Measurements from ENCODE around the gene TAPBPL.
A peak's percentile ranks its signal among the peaks of the same experiment; 100 is the strongest.

The TAPBPL gene

GRCh38 chr12:6435961-6436715, 15.7 kb upstream of the TAPBPL start:
- Histone ChIP-seq H3K9me3 (ENCODE audit: control insufficient read depth in 1 of 2, low read length in 2 of 2) (no peaks in the 10 kb centered on the region), H3K27me3 (ENCODE audit: control insufficient read depth in 1 of 2, insufficient read depth in 2 of 2, low read length in 2 of 2) (no peaks in the 10 kb centered on the region), H3K4me1 (ENCODE audit: control insufficient read depth in 1 of 2, insufficient read depth in 2 of 2, low read length in 2 of 2) (peaks cover 0 to 1% of the 10 kb centered on the region in 2 donors), H3K27ac (ENCODE audit: low read depth, low read length) (no peak overlapping the region), H3K9ac (ENCODE audit: low read depth in 1 of 2, low read length in 2 of 2) (no peak overlapping the region), H3K36me3 (ENCODE audit: control insufficient read depth in 1 of 2, insufficient read depth in 2 of 2, low read length in 2 of 2) (no peaks in the 10 kb centered on the region), H3K4me3 (ENCODE audit: low read depth in 1 of 2, low read length in 2 of 2) (no peak overlapping the region)

GRCh38 chr12:6437586-6437985, 14.3 kb upstream of the TAPBPL start:
- Histone ChIP-seq H3K9me3 (ENCODE audit: control insufficient read depth in 1 of 2, low read length in 2 of 2) (no peaks in the 10 kb centered on the region), H3K27ac (ENCODE audit: low read depth, low read length) (no peak overlapping the region), H3K27me3 (ENCODE audit: control insufficient read depth in 1 of 2, insufficient read depth in 2 of 2, low read length in 2 of 2) (no peaks in the 10 kb centered on the region), H3K4me1 (ENCODE audit: control insufficient read depth in 1 of 2, insufficient read depth in 2 of 2, low read length in 2 of 2) (no peaks in the 10 kb centered on the region), H3K36me3 (ENCODE audit: control insufficient read depth in 1 of 2, insufficient read depth in 2 of 2, low read length in 2 of 2) (no peaks in the 10 kb centered on the region), H3K9ac (ENCODE audit: low read depth in 1 of 2, low read length in 2 of 2) (no peak overlapping the region), H3K4me3 (ENCODE audit: low read depth in 1 of 2, low read length in 2 of 2) (no peak overlapping the region)

GRCh38 chr12:6438345-6438744, 13.5 kb upstream of the TAPBPL start:
- Histone ChIP-seq H3K4me3 (ENCODE audit: low read depth in 1 of 2, low read length in 2 of 2) (no peak overlapping the region), H3K9ac (ENCODE audit: low read depth in 1 of 2, low read length in 2 of 2) (no peak overlapping the region), H3K4me1 (ENCODE audit: control insufficient read depth in 1 of 2, insufficient read depth in 2 of 2, low read length in 2 of 2) (no peaks in the 10 kb centered on the region), H3K27ac (ENCODE audit: low read depth, low read length) (no peak overlapping the region), H3K9me3 (ENCODE audit: control insufficient read depth in 1 of 2, low read length in 2 of 2) (no peaks in the 10 kb centered on the region), H3K36me3 (ENCODE audit: control insufficient read depth in 1 of 2, insufficient read depth in 2 of 2, low read length in 2 of 2) (no peaks in the 10 kb centered on the region), H3K27me3 (ENCODE audit: control insufficient read depth in 1 of 2, insufficient read depth in 2 of 2, low read length in 2 of 2) (no peaks in the 10 kb centered on the region)

- Histone ChIP-seq H3K4me1 (ENCODE audit: control insufficient read depth in 1 of 2, insufficient read depth in 2 of 2, low read length in 2 of 2) (no peaks in the 10 kb centered on the region), H3K9me3 (ENCODE audit: control insufficient read depth in 1 of 2, low read length in 2 of 2) (no peaks in the 10 kb centered on the region), H3K36me3 (ENCODE audit: control insufficient read depth in 1 of 2, insufficient read depth in 2 of 2, low read length in 2 of 2) (no peaks in the 10 kb centered on the region), H3K9ac (ENCODE audit: low read depth in 1 of 2, low read length in 2 of 2) (no peak overlapping the region), H3K4me3 (ENCODE audit: low read depth in 1 of 2, low read length in 2 of 2) (no peak overlapping the region), H3K27ac (ENCODE audit: low read depth, low read length) (no peak overlapping the region), H3K27me3 (ENCODE audit: control insufficient read depth in 1 of 2, insufficient read depth in 2 of 2, low read length in 2 of 2) (no peaks in the 10 kb centered on the region)
Observed at GRCh38 chr12:6440391-6440790, 11.5 kb upstream of the TAPBPL start.

GRCh38 chr12:6442836-6443235, 9.0 kb upstream of the TAPBPL start:
- Histone ChIP-seq H3K9ac (ENCODE audit: low read depth in 1 of 2, low read length in 2 of 2) (no peak overlapping the region), H3K4me3 (ENCODE audit: low read depth in 1 of 2, low read length in 2 of 2) (no peak overlapping the region), H3K27ac (ENCODE audit: low read depth, low read length) (no peak overlapping the region), H3K9me3 (ENCODE audit: control insufficient read depth in 1 of 2, low read length in 2 of 2) (no peaks in the 10 kb centered on the region), H3K4me1 (ENCODE audit: control insufficient read depth in 1 of 2, insufficient read depth in 2 of 2, low read length in 2 of 2) (peaks cover 0 to under 1% of the 10 kb centered on the region in 2 donors), H3K27me3 (ENCODE audit: control insufficient read depth in 1 of 2, insufficient read depth in 2 of 2, low read length in 2 of 2) (no peaks in the 10 kb centered on the region), H3K36me3 (ENCODE audit: control insufficient read depth in 1 of 2, insufficient read depth in 2 of 2, low read length in 2 of 2) (peaks cover 0 to 2% of the 10 kb centered on the region in 2 donors)

- H3K27me3 ChIP-seq (ENCODE audit: control insufficient read depth in 1 of 2, insufficient read depth in 2 of 2, low read length in 2 of 2): no peaks in the 10 kb centered on the region
- no peak overlapping the region for H3K4me3 ChIP-seq (ENCODE audit: low read depth in 1 of 2, low read length in 2 of 2)
- H3K36me3 ChIP-seq (ENCODE audit: control insufficient read depth in 1 of 2, insufficient read depth in 2 of 2, low read length in 2 of 2): peaks cover 0 to 4% of the 10 kb centered on the region in 2 donors
- no peak overlapping the region for H3K27ac ChIP-seq (ENCODE audit: low read depth, low read length)
- no peaks in the 10 kb centered on the region for H3K9me3 ChIP-seq (ENCODE audit: control insufficient read depth in 1 of 2, low read length in 2 of 2)
- peaks cover 0 to 4% of the 10 kb centered on the region in 2 donors for H3K4me1 ChIP-seq (ENCODE audit: control insufficient read depth in 1 of 2, insufficient read depth in 2 of 2, low read length in 2 of 2)
- no peak overlapping the region for H3K9ac ChIP-seq (ENCODE audit: low read depth in 1 of 2, low read length in 2 of 2)
Observed at GRCh38 chr12:6443361-6443983, 8.4 kb upstream of the TAPBPL start.

GRCh38 chr12:6444031-6444430, 7.8 kb upstream of the TAPBPL start:
- no peaks in the 10 kb centered on the region for H3K9me3 ChIP-seq (ENCODE audit: control insufficient read depth in 1 of 2, low read length in 2 of 2)
- peaks cover 0 to 4% of the 10 kb centered on the region in 2 donors for H3K4me1 ChIP-seq (ENCODE audit: control insufficient read depth in 1 of 2, insufficient read depth in 2 of 2, low read length in 2 of 2)
- H3K9ac ChIP-seq (ENCODE audit: low read depth in 1 of 2, low read length in 2 of 2): no peak overlapping the region
- no peaks in the 10 kb centered on the region for H3K27me3 ChIP-seq (ENCODE audit: control insufficient read depth in 1 of 2, insufficient read depth in 2 of 2, low read length in 2 of 2)
- peaks cover 0 to 4% of the 10 kb centered on the region in 2 donors for H3K36me3 ChIP-seq (ENCODE audit: control insufficient read depth in 1 of 2, insufficient read depth in 2 of 2, low read length in 2 of 2)
- peak overlapping the region; percentile 20 for H3K27ac ChIP-seq (ENCODE audit: low read depth, low read length)
- H3K4me3 ChIP-seq (ENCODE audit: low read depth in 1 of 2, low read length in 2 of 2): no peak overlapping the region

- H3K4me3 ChIP-seq (ENCODE audit: low read depth in 1 of 2, low read length in 2 of 2): peak within 1 kb of the TSS; percentile 52 to 62
- peak within 1 kb of the TSS; percentile 73 for H3K27ac ChIP-seq (ENCODE audit: low read depth, low read length)
- H3K36me3 ChIP-seq (ENCODE audit: control insufficient read depth in 1 of 2, insufficient read depth in 2 of 2, low read length in 2 of 2): peaks cover 0 to 4% of the 10 kb centered on the region in 2 donors
- H3K9me3 ChIP-seq (ENCODE audit: control insufficient read depth in 1 of 2, low read length in 2 of 2): no peaks in the 10 kb centered on the region
- H3K4me1 ChIP-seq (ENCODE audit: control insufficient read depth in 1 of 2, insufficient read depth in 2 of 2, low read length in 2 of 2): peaks cover under 1 to 4% of the 10 kb centered on the region in 2 donors
- H3K27me3 ChIP-seq (ENCODE audit: control insufficient read depth in 1 of 2, insufficient read depth in 2 of 2, low read length in 2 of 2): no peaks in the 10 kb centered on the region
- H3K9ac ChIP-seq (ENCODE audit: low read depth in 1 of 2, low read length in 2 of 2): peak within 1 kb of the TSS; percentile 27 to 54
Observed at GRCh38 chr12:6444704-6445688, 6.8 kb upstream of the TAPBPL start, which contains the start of gene CD27. Gene CD27 (plus strand): TSS chr12:6444955. CDS start chr12:6445096, 141 bp downstream.

GRCh38 chr12:6450091-6450868, 1.6 kb upstream of the TAPBPL start:
- peak overlapping the region; percentile 96 to 99 for H3K4me3 ChIP-seq (ENCODE audit: low read depth in 1 of 2, low read length in 2 of 2)
- H3K27ac ChIP-seq (ENCODE audit: low read depth, low read length): no peak overlapping the region
- peaks cover 24 to 36% of the 10 kb centered on the region in 2 donors for H3K4me1 ChIP-seq (ENCODE audit: control insufficient read depth in 1 of 2, insufficient read depth in 2 of 2, low read length in 2 of 2)
- no peaks in the 10 kb centered on the region for H3K9me3 ChIP-seq (ENCODE audit: control insufficient read depth in 1 of 2, low read length in 2 of 2)
- H3K9ac ChIP-seq (ENCODE audit: low read depth in 1 of 2, low read length in 2 of 2): peak overlapping the region; percentile 99 to 100
- H3K27me3 ChIP-seq (ENCODE audit: control insufficient read depth in 1 of 2, insufficient read depth in 2 of 2, low read length in 2 of 2): no peaks in the 10 kb centered on the region
- peaks cover 9 to 19% of the 10 kb centered on the region in 2 donors for H3K36me3 ChIP-seq (ENCODE audit: control insufficient read depth in 1 of 2, insufficient read depth in 2 of 2, low read length in 2 of 2)
